ENCODE data around the gene CCDC28A.
"Not testable (repeated sequence)": the region's sequence is repeated elsewhere in the genome, so short reads cannot be mapped to it uniquely, and the experiment has no call there.

DNA sequence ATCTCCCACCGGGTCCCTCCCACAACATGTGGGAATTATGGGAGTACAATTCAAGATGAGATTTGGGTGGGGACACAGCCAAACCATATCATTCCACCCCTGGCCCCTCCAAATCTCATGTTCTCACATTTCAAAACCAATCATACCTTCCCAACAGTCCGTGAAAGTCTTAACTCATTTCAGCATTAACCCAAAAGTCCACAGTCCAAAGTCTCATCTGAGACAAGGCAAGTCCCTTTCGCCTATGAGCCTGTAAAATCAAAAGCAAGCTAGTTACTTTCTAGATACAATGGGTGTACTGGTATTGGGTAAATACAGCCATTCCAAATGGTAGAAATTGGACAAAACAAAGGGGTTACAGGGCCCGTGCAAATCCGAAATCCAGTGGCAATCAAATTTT is 43.5 kb upstream of the CCDC28A start:
- TF ChIP-seq, protein P1, sequence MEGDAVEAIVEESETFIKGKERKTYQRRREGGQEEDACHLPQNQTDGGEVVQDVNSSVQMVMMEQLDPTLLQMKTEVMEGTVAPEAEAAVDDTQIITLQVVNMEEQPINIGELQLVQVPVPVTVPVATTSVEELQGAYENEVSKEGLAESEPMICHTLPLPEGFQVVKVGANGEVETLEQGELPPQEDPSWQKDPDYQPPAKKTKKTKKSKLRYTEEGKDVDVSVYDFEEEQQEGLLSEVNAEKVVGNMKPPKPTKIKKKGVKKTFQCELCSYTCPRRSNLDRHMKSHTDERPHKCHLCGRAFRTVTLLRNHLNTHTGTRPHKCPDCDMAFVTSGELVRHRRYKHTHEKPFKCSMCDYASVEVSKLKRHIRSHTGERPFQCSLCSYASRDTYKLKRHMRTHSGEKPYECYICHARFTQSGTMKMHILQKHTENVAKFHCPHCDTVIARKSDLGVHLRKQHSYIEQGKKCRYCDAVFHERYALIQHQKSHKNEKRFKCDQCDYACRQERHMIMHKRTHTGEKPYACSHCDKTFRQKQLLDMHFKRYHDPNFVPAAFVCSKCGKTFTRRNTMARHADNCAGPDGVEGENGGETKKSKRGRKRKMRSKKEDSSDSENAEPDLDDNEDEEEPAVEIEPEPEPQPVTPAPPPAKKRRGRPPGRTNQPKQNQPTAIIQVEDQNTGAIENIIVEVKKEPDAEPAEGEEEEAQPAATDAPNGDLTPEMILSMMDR (IDR thresholded peaks at IDR 0.05): not testable (repeated sequence)
- TF ChIP-seq EZH2phosphoT487, EZH2 (IDR thresholded peaks at IDR 0.05): not testable (repeated sequence)
